ENCODE measurements around the gene HOXB5. TPM values are rescaled to one million over a fixed set of nuclear protein-coding genes. Genes with fewer than 3 reads are reported as not detected.

The HOXB5 gene
- total and polyA plus RNA-seq, 10 of the 15 experiments (the other 5 are each of a cell fraction or from before 2014, with no cell fraction given), result not detected

DNA sequence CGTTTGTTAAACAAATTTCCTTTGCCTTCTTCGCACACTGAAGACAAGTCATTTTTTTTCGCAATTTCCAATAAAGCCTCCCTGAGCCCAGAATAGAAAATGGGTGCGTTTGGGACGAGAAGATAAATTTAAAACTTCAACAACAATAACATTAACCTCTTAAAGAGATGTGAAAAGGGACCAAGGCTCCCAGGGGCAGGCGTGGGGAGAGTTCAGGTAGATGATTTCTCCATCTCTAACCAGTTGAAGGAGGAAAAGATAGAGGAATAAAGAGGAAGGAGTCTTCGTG, 14.2 kb downstream of the HOXB5 start:
- Histone ChIP-seq H4K20me1 (ENCODE audit: control insufficient read depth, insufficient read depth) (no peaks in the 10 kb centered on the region), H3K79me2 (ENCODE audit: control insufficient read depth, insufficient read depth, low read length) (peaks cover 7% of the 10 kb centered on the region), H3K4me1 (ENCODE audit: control insufficient read depth, insufficient read depth, low read length) (peaks cover 23% of the 10 kb centered on the region), H3K36me3 (ENCODE audit: control insufficient read depth in 2 of 2, insufficient read depth in 2 of 2, low read length in 1 of 2) (no peaks in the 10 kb centered on the region), H3K9ac (ENCODE audit: control insufficient read depth, insufficient read depth, low read length) (no peak overlapping the region), H3K27ac (ENCODE audit: control insufficient read depth, insufficient read depth) (no peak overlapping the region), H3K4me3 (peak overlapping the region; percentile 93), H3K9me3 (replicated peaks; ENCODE audit: control insufficient read depth, insufficient read depth, low read length) (no peaks in the 10 kb centered on the region), H2AFZ (ENCODE audit: control insufficient read depth, low read depth, low read length) (no peak overlapping the region), H3K4me2 (ENCODE audit: control insufficient read depth, insufficient read depth) (peak overlapping the region; percentile 48), H3K27me3 (replicated peaks in 1 of 2; ENCODE audit: control insufficient read depth in 2 of 2, insufficient read depth in 2 of 2, low read length in 1 of 2) (no peaks in the 10 kb centered on the region)
- ATAC-seq (no peak), DNase-seq (ENCODE audit: low read depth, low spot score) (no peak), FAIRE-seq (no peak)
- ChIA-PET CTCF (interaction anchor here (1.0 to 2.3 kb wide), 4 partner anchors 87 to 317 kb away, joined by 3 to 10 read pairs (median 4); no protein-coding TSS in a partner anchor), RAD21 (ENCODE audit: unreplicated experiment) (interaction anchor here (0.6 to 2.3 kb wide), 5 partner anchors 82 to 245 kb away, joined by 3 to 8 read pairs (median 3); no protein-coding TSS in a partner anchor), SMC1A (ENCODE audit: uncharacterized antibody, unreplicated experiment) (interaction anchor here (0.9 to 2.0 kb wide), 6 partner anchors 76 to 243 kb away, joined by 3 to 6 read pairs (median 4); no protein-coding TSS in a partner anchor), POLR2A (interaction anchor here (0.6 to 0.7 kb wide), 2 partner anchors 98 to 484 kb away, joined by 3 to 5 read pairs; no protein-coding TSS in a partner anchor)
- TF ChIP-seq, protein P1, sequence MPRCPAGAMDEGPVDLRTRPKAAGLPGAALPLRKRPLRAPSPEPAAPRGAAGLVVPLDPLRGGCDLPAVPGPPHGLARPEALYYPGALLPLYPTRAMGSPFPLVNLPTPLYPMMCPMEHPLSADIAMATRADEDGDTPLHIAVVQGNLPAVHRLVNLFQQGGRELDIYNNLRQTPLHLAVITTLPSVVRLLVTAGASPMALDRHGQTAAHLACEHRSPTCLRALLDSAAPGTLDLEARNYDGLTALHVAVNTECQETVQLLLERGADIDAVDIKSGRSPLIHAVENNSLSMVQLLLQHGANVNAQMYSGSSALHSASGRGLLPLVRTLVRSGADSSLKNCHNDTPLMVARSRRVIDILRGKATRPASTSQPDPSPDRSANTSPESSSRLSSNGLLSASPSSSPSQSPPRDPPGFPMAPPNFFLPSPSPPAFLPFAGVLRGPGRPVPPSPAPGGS (IDR thresholded peaks at IDR 0.05; ENCODE audit: borderline replicate concordance, insufficient read depth, low read depth, low read length, poor library complexity, severe bottlenecking), result no peak
- TF ChIP-seq PAX8 (IDR thresholded peaks at IDR 0.05), result 0 out of 2 replicates have a peak, but pooled peaks have one; percentile 25
- TF ChIP-seq, protein P2, sequence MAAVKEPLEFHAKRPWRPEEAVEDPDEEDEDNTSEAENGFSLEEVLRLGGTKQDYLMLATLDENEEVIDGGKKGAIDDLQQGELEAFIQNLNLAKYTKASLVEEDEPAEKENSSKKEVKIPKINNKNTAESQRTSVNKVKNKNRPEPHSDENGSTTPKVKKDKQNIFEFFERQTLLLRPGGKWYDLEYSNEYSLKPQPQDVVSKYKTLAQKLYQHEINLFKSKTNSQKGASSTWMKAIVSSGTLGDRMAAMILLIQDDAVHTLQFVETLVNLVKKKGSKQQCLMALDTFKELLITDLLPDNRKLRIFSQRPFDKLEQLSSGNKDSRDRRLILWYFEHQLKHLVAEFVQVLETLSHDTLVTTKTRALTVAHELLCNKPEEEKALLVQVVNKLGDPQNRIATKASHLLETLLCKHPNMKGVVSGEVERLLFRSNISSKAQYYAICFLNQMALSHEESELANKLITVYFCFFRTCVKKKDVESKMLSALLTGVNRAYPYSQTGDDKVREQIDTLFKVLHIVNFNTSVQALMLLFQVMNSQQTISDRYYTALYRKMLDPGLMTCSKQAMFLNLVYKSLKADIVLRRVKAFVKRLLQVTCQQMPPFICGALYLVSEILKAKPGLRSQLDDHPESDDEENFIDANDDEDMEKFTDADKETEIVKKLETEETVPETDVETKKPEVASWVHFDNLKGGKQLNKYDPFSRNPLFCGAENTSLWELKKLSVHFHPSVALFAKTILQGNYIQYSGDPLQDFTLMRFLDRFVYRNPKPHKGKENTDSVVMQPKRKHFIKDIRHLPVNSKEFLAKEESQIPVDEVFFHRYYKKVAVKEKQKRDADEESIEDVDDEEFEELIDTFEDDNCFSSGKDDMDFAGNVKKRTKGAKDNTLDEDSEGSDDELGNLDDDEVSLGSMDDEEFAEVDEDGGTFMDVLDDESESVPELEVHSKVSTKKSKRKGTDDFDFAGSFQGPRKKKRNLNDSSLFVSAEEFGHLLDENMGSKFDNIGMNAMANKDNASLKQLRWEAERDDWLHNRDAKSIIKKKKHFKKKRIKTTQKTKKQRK (IDR thresholded peaks at IDR 0.05; ENCODE audit: low read depth, low read length), result no peak
- TF ChIP-seq, protein P3, sequence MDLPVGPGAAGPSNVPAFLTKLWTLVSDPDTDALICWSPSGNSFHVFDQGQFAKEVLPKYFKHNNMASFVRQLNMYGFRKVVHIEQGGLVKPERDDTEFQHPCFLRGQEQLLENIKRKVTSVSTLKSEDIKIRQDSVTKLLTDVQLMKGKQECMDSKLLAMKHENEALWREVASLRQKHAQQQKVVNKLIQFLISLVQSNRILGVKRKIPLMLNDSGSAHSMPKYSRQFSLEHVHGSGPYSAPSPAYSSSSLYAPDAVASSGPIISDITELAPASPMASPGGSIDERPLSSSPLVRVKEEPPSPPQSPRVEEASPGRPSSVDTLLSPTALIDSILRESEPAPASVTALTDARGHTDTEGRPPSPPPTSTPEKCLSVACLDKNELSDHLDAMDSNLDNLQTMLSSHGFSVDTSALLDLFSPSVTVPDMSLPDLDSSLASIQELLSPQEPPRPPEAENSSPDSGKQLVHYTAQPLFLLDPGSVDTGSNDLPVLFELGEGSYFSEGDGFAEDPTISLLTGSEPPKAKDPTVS (IDR thresholded peaks at IDR 0.05; ENCODE audit: low read depth, low read length), result no peak
- BruUV-seq (replicated peaks), result no TSS peak
- intact Hi-C loops (cut with micrococcal nuclease; ENCODE audit: unreplicated experiment) (no loop called here), in situ Hi-C loops (cut with MboI) (no loop called here)
- 63% methylated on average over 7 of the region's 7 CpGs for WGBS (ENCODE audit: insufficient coverage, insufficient replicate concordance, low lambda C conversion rate, missing lambda C conversion rate)

Data from GM12878 (cell line).